Astrocyte of the cerebellum (primary cell): ENCODE measurements around the gene TBC1D22A.

Experiments
- DNase-seq: peaks from one replicate; pipeline ENCODE4 v3.0.0-alpha.2; 2011; ENCODE audit warnings: low read depth
- H3K4me3 ChIP-seq: 2 replicates; pipeline ENCODE4 v1.5.1; 2011; ENCODE audit warnings: mild to moderate bottlenecking, low read depth, low read length, moderate library complexity
- in situ Hi-C: cut with HindIII; loops from 2 replicates; pipeline ENCODE4 v1.10.0; 2017; ENCODE audit warnings: low sequenced_read_pairs
- TF ChIP-seq, protein P1 (sequence below): IDR thresholded peaks from 2 replicates; pipeline ENCODE4 v1.5.1; 2012; ENCODE audit warnings: low read length, low read depth, moderate library complexity, mild to moderate bottlenecking; ENCODE audit errors: missing control alignments

Gene TBC1D22A

DNA sequence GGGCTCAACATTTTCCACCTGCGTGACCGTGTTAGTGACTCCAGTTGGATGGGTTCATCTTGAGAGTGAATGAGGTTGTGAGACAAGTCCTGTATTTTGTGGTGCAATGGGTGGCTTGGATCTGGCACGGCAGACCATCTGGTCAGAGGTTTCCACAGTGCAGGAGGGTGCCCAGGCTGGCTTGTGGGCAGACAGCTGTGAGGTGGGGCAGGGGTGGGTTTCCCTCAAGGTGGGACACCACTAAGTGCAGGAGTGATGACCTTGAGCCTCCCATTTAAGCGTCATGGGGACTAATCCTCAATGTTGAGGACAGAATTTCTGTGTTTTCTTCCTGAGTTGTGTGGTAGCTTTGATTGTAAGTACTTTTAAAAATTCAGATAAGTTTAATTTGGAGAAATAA, 220.6 kb downstream of the TBC1D22A start:
- H3K4me3 ChIP-seq: no peak overlapping the region
- in situ Hi-C loops: no loop called here
- DNase-seq: no peak
- TF ChIP-seq, protein P1, sequence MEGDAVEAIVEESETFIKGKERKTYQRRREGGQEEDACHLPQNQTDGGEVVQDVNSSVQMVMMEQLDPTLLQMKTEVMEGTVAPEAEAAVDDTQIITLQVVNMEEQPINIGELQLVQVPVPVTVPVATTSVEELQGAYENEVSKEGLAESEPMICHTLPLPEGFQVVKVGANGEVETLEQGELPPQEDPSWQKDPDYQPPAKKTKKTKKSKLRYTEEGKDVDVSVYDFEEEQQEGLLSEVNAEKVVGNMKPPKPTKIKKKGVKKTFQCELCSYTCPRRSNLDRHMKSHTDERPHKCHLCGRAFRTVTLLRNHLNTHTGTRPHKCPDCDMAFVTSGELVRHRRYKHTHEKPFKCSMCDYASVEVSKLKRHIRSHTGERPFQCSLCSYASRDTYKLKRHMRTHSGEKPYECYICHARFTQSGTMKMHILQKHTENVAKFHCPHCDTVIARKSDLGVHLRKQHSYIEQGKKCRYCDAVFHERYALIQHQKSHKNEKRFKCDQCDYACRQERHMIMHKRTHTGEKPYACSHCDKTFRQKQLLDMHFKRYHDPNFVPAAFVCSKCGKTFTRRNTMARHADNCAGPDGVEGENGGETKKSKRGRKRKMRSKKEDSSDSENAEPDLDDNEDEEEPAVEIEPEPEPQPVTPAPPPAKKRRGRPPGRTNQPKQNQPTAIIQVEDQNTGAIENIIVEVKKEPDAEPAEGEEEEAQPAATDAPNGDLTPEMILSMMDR: no peak

DNA sequence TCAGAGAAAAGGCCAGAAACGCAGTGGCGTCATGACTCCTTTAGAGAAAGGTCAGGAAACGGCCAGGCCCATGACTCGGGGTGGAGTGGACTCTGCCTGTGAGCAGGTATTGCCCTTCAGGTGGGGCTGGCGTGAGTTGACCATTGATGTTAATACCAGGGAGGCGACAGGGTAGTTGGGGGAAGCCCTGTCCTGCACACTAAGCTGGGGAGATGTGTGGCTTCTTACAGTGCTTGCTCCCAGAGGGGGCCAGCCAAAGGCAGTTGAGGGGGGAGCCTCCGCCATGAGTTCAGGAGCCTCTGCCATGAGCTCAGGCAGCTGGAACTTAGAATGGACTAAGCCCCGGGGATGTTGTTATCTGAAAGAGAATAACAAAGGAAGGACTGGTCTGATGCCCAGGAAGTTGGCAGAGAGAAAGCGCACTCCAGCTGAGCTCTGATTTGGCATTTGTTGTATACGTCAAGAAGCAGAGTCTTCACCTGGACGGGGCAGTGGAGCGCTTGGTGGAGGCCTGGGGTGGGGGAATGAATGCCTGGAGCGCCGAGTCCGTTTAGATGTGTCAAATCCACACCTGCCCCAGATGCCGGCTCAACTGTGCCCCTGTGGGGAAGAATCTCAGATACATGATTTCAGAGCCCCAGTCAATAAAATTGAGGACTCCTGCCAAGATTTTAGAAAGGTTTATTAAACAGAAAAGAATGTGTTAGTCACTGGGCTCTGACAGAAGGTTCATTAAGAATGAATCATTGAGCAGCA, 222.5 kb downstream of the TBC1D22A start:
- H3K4me3 ChIP-seq: no peak overlapping the region
- TF ChIP-seq, protein P1: no peak
- in situ Hi-C loops: no loop called here
- peak; percentile 63 for DNase-seq

DNA sequence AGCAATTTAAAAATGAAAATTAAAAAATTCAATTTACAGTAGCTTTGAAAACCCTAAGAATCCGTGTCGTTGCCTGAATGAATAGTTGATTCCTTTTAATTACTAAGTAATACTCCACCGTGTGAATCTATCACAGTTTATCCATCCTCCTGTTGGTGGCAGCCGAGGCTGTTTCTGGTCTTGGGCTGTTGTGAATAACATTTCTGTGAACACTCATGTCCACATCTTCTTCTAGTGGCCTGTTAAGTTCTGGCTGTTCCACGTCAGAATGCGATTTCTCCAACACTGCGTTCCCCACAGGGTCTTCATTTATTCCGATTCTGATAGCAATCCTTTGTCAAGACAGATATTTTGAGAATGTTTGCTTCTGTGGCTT, 223.0 kb downstream of the TBC1D22A start:
- DNase-seq: no peak
- TF ChIP-seq, protein P1: peak; percentile 15
- no peak overlapping the region for H3K4me3 ChIP-seq
- in situ Hi-C loops: no loop called here

DNA sequence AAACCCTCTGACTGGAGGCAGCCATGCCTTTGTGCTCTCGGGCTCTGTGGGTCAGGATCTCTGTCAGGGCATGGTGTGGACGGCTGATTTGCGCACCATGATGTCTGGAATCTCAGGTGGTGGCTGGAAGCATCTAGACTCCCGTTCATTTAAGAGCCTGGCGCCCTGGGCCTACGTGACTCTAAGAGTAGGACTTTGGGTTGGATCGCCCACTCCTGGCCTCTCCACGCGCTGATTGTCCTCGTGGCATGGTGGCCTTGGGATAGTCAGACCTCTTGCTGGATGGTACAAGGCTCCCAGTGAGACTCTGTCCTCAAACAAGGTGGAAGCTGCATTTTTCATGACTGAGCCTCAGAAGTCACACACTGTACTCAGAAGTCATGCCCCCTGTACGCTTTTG, 224.3 kb downstream of the TBC1D22A start:
- no peak for DNase-seq
- no peak overlapping the region for H3K4me3 ChIP-seq
- in situ Hi-C loops: no loop called here
- TF ChIP-seq, protein P1: no peak

DNA sequence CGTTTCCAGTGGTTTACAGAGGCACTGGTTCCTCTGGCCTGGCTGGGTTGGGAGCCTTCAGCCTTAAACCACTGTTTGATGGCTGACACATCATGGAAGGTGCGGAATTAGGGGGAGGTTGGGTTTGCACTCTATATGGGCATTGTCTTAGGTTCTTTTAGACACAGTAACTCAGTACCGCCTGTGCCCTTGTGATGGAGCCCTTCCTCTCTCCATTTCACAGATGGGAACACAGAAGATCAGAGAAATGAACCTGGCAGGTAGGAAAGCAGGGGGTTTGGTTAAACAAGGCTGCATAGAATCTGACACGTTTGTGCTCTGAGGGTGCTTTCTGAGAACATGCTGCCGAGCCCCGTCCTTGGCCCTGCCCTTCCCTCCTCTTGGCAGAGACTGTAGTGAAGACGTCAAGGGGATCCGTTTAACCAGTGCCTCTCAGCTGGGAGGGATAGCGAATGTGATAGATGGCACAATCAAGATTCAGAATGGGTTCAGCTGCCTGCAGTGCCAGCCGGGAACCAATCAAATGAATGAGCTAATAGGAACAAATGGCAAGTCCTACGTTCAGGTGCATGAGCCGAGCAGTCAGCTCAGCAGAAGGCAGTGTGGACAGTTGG, 228.6 kb downstream of the TBC1D22A start:
- H3K4me3 ChIP-seq: no peak overlapping the region
- in situ Hi-C loops: no loop called here
- TF ChIP-seq, protein P1: no peak
- no peak for DNase-seq

DNA sequence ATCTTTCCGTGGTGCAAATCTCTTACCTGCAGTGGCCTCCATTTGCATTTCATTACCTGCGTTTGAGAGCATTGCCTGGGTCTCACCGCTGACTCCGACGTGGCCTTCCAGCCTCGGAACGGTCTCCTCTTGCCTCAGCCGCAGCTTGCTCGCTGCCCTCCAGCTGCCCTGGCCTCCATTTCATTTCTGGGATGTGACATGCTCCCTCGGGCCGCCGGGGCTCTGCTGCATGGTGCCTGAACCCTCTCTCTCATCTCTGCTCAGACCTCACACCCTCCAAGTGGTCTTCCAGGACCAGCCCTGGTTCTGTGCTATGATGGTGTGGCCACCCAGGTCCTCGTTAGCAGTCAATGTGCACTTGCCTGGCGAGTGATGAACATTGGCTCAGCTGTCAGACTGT, 229.2 kb downstream of the TBC1D22A start:
- in situ Hi-C loops: no loop called here
- no peak for DNase-seq
- TF ChIP-seq, protein P1: no peak
- H3K4me3 ChIP-seq: no peak overlapping the region
